ENCODE results near the gene PPP4R2.

PPP4R2 gene

DNA sequence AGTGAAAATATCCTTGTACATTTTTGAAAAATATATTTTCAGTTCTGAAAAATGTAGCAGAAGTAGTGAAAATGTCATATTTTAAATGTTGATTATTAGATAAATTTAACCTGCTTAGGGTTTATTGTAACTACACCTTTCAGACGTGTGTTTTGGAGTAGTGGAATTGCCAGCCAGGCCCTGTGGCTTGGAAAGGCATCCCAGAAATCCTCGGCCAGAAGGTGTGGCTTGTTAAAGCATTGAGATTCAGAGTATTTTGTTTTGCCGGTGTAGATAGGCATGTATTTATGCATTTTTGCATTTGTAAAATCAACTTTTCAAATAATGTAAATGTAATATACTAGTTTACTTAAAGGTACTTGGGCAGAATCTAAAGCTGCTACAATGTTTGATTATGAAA is 71.8 kb downstream of the PPP4R2 start:
- TF ChIP-seq SPI1 (IDR thresholded peaks at IDR 0.05; ENCODE audit: borderline replicate concordance, low read depth) (no peak), REST (IDR thresholded peaks at IDR 0.05; ENCODE audit: insufficient replicate concordance, low read depth) (no peak), GABPA (IDR thresholded peaks at IDR 0.05; ENCODE audit: low read depth) (no peak)
- DNase-seq (ENCODE audit: low read depth in 1 of 2, low spot score in 1 of 2), result no peak
- Histone ChIP-seq H3K4me3 (replicated peaks; ENCODE audit: insufficient read depth, low read length) (no peak overlapping the region), H3K27ac (replicated peaks) (no peak overlapping the region), H3K27me3 (ENCODE audit: insufficient read depth, poor library complexity, severe bottlenecking) (no peaks in the 10 kb centered on the region)

DNA sequence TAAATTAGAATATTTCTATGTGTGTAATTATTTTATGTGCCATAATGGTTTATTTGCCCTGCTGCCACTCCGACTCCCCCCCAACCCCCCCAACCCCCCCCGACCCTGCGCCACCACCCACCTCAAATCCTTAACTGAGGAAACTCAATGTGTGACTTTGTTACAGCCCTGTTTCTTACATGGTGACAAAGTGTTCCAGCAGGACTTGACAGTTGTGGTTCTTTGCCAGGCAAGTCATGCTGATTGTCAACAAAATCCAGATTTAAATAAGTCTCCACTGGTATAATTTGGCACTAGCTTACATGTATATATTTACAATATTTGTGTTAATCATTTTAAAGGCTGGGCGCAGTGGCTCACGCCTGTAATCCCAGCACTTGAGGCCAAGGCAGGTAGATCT is 72.6 kb downstream of the PPP4R2 start:
- DNase-seq (ENCODE audit: low read depth in 1 of 2, low spot score in 1 of 2), result no peak
- TF ChIP-seq REST (IDR thresholded peaks at IDR 0.05; ENCODE audit: insufficient replicate concordance, low read depth), result no peak
- no peak for TF ChIP-seq GABPA (IDR thresholded peaks at IDR 0.05; ENCODE audit: low read depth)
- no peak for TF ChIP-seq CTCF (IDR thresholded peaks at IDR 0.05; ENCODE audit: insufficient read depth, low read length)
- no peak for TF ChIP-seq SPI1 (IDR thresholded peaks at IDR 0.05; ENCODE audit: borderline replicate concordance, low read depth)
- no peak for TF ChIP-seq POLR2AphosphoS5 (IDR thresholded peaks at IDR 0.05; ENCODE audit: low read depth)
- Histone ChIP-seq H3K27me3 (ENCODE audit: insufficient read depth, poor library complexity, severe bottlenecking) (no peaks in the 10 kb centered on the region), H3K4me3 (replicated peaks; ENCODE audit: insufficient read depth, low read length) (no peak overlapping the region), H3K27ac (replicated peaks) (no peak overlapping the region)

DNA sequence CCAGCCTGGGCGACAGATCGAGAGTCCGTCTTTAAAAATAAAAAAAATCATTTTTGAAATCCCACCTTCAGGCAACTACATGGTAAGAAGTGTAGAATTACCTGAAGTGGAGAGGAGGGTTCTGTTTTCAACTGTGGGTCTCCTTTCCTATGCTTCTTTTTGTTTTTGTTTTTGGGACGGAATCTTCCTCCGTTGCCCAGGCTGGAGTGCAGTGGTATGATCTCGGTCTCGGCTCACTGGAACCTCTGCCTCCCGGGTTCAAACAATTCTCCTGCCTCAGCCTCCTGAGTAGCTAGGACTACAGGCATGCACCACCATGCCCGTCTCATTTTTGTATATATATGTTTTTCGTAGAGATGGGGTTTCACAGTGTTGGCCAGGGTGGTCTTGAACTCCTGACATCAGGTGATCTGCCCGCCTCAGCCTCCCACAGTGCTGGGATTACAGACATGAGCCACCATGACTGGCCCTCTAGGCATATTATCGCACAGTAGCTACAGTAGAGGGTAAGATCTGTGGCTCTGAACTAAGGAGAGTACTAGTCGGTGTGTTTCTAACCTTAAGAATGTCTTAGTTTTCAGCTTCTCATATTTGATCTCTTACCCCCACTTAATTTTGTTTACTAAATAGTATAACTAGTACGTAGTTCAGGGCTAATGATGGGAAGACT is 73.3 kb downstream of the PPP4R2 start:
- no peaks in the 10 kb centered on the region for H3K27me3 ChIP-seq (ENCODE audit: insufficient read depth, poor library complexity, severe bottlenecking)
- H3K4me3 ChIP-seq (replicated peaks; ENCODE audit: insufficient read depth, low read length), result no peak overlapping the region
- no peak for DNase-seq (ENCODE audit: low read depth in 1 of 2, low spot score in 1 of 2)
- TF ChIP-seq SPI1 (IDR thresholded peaks at IDR 0.05; ENCODE audit: borderline replicate concordance, low read depth) (no peak), CTCF (IDR thresholded peaks at IDR 0.05; ENCODE audit: insufficient read depth, low read length) (no peak), POLR2AphosphoS5 (IDR thresholded peaks at IDR 0.05; ENCODE audit: low read depth) (no peak), REST (IDR thresholded peaks at IDR 0.05; ENCODE audit: insufficient replicate concordance, low read depth) (no peak)
- no peak overlapping the region for H3K27ac ChIP-seq (replicated peaks)
